GM18519 (cell line): ENCODE data around the gene MGMT.

ENCODE experiments used
- ATAC-seq: cut with Tn5 transposase; IDR thresholded peaks from one replicate; pipeline ENCODE4 v1.9.1; 2021; ENCODE audit warnings: mild to moderate bottlenecking, moderate library complexity; ENCODE audit not compliant: unreplicated experiment, low FRiP score

MGMT gene

DNA sequence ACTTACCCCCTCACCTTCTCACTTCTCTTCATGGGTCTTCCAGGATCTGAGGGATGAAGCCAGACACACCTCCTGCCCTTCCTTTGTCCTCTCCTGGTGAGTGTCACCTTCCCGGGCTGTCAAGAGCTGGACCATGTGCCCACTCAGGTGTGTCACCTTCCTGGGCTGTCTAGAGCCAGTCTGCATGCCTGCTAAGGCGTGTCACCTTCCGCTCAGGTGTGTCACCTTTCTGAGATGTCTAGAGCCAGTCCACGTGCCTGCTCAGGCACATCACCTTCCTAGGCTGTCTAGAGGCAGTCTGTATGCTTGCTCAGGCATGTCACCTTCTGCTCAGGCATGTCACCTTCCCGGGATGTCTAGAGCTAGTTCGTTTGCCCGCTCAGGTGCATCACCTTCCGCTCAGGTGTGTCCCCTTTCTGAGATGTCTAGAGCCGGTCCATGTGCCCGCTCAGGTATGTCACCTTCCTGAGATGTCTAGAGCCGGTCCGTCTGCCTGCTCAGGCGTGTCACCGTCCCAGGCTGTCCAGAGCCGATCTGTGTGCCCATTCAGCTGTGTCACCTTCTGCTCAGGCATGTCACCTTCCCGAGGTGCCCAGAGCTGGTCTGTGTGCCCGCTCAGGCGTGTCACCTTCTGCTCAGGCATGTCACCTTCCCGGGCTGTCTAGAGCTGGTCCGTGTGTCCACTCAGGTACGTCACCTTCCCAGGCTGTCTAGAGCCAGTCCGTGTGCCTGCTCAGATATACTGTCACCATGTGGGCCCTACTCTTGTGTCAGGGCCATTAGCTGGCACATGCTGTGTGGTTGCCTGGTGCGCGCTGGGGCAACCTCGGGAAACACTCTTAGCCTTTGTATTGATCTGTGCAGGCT is 251.7 kb downstream of the MGMT start:
- ATAC-seq, result no peak

DNA sequence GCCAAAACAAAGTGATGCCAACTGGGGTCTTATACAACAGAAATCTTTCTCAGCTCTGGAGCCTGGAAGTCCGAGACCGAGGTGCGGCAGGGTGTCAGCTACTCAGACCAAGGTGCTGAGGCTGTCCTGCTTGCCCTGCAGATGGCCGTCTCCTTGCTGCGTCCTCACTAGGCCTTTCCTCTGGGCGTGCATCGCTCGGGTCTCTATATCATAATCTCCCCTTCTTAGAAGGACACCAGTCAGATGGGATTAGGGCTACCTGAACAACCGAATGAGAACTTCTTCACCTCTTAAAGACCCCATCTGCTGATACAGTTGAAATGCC is 252.3 kb downstream of the MGMT start:
- ATAC-seq, result no peak

DNA sequence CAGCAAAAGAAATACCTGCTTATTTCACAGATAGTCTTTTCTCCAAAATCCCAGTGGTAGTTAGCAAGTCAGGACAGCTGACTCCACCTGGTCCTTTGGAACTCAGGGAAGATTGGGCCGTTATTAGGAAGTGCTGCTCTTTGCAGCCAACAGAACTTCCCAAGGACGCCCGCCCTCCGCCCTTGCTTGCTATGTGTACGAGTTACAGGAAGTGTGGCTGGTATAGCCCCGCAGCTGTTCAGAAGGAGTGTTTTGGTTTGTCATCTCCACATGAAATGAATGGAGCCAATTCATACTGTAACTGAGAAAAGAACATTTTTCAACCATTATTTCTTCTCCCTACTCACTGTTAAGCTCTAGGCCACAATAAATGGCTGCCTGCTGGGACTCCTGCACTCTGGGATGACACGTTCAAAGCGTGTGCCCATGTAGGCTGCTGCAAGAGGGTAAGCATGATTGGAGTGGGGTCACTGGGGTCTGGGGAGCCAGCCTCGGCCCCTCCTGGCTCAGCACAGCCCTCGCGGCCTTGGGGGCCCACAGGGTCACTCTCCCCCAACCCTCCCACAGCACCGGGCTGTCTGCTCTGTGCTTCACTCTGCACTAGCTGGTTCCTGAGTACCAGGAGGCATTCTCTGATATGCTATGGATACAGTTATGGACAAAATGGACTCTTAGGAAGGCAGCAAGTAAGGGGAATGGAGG is 253.0 kb downstream of the MGMT start:
- ATAC-seq, result no peak

GRCh38 chr10:129725011-129725410 is 258.0 kb downstream of the MGMT start:
- no peak for ATAC-seq

DNA sequence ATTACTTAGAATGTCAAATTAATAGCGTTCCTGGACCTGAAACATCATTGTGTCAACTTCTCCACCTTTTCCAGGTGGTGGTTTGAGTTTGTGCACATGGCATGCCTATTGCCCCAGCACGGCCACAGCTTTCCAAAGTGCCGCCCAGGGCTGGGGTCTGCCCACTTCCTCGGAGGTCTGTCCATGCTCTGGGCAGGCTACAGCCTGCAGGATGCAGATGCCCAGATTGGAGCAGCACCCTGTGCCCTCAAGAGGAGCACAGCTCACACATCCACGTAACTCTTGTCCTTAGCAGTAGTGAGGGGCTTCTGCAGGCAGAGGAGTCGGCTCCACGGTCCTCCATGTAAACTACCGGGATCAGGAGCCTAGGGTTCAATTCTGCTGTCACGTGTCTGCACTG is 258.4 kb downstream of the MGMT start:
- ATAC-seq, result no peak

- no peak for ATAC-seq
These were observed 259.0 kb downstream of the MGMT start for GRCh38 chr10:129725890-129726631.

- no peak for ATAC-seq
These were observed 260.0 kb downstream of the MGMT start for GRCh38 chr10:129727071-129727470.

GRCh38 chr10:129727495-129727894 is 260.5 kb downstream of the MGMT start:
- ATAC-seq, result no peak

- no peak for ATAC-seq
These were observed 261.3 kb downstream of the MGMT start for GRCh38 chr10:129728246-129728820.

- ATAC-seq, result no peak
These were observed 262.1 kb downstream of the MGMT start for GRCh38 chr10:129728905-129729795.

DNA sequence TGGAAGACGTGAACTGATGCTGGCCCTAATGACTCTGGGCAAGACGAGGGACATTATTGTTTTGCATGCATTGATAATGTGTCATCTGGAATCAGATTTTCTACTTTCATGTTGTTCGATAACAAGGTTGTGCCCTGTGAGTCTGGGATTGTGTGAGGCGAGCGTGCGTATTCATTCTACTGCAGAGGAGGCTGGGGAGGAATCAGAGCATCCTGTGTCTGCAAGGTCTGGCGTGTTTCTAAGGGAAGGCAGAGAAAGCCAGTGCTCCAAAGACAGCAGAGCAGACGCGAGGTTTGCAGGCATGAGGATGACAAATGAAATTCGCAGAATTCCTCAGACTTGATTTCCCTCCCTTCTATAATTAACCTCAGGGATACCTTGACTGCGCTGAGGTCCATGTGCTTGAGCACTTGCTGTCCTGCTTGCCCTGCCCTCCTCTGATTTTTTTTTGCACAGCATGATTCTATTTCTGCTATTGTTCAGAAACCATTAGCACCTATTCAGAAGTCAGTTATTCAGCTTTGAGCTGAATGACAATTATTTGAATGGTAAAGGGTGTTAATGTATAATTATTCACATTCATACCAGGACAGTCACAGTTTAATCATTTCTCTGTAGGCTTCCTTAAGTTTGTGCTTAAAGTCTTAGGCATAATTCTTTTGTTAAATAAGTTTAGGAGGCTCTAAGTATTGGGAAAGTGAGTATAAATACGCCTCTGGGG is 263.4 kb downstream of the MGMT start:
- no peak for ATAC-seq

DNA sequence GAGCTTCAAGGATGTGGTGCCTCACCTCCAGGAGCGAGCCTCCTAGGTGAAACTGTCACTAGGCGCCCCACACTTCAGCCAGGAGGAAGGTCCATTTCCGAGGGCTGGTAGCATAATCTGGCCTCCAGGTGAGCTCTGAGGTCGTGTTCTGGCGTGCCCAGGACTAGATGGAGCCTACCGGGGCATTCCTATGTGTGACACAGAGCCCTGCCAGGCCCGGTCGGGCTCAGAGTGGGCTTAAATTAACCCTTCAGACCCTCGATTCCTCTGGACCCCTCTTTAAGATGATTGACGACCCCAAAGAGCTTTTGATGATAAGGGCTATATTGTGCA is 263.9 kb downstream of the MGMT start:
- ATAC-seq, result no peak

DNA sequence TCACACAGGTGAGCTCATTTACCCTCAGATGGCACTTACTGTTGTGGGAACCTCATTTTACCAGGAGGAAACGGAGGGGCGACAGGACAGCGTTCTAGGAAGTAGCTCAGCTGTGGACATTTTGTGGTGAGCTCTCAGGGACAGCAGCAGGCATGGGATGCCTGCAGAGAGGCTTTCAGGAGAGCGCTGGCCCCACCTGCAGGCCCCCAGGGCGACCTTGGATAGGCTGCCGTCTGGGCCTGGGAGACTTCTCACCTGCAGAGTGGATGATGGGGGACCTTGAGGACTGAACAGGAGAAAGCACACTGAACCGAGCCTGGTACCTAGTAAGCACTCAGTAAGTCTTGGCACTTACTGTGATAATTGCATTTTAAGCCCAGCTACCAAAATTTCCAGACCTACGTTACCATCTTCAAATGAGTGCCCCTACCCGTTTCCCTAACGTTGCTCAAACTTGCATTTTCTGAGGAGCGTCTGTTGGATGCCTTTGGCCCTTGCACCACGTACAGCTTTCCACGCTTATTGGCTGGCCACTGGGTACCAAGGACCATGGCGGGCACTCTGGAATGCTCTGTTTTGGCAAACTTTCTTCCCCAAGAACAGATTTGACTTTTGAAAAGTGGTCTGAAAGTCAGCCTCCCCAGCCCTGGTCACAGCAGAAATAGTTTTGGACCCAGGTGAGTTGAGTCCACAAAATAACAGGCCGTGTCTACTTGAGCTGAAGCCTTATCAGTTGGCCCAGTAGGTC is 273.7 kb downstream of the MGMT start:
- ATAC-seq, result no peak

DNA sequence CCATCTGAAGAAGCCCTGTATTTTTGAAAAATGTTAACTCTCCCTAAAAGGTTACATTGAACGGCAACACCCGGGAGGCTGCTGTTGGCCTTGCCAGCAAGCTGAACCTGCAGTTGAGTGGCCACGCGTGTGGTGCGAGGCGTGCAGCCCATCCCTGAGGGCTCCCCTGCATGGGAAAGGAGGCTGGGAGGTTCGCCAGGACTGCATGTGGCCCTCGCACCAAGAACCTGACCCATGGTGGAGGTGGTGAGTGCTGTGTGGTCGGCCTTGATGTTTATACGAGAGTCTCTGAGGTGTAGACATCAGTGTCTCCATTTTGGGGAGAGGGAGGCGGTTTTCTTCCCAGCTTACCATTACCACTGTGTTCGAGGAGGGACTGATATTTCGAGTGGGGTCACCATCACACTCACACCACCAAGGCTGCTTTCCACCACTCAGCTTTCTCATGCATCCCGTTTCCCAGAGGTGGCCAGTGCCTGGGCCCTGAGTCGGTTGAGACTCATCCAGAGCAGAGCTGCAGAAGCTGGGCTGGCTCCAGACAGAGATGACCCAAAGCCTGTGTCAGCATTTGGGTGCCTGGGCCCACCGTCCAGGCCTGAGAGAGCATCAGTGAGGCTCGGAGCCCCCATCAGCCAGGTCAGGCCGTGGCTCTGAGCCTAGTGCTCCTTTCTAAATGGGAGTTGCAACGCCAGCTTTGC is 274.4 kb downstream of the MGMT start:
- no peak for ATAC-seq

- no peak for ATAC-seq
These were observed 275.1 kb downstream of the MGMT start for GRCh38 chr10:129741978-129742741.

- no peak for ATAC-seq
These were observed 275.9 kb downstream of the MGMT start for GRCh38 chr10:129742742-129743550.

GRCh38 chr10:129743738-129744133 is 276.7 kb downstream of the MGMT start:
- ATAC-seq, result no peak
